Activated T-cell treated with anti-CD3 and anti-CD28 coated beads, Interleukin-2, amount 50 U/mL, for 72 hours (primary cell): Measurements from ENCODE around the gene LAD1. TPM values are rescaled to one million over a fixed set of nuclear protein-coding genes. Genes with fewer than 3 reads are reported as not detected.
A peak's percentile ranks its signal among the peaks of the same experiment; 100 is the strongest.

Experiments used
- ATAC-seq, 2 donors: fragments of 150-1000 bp; cut with Tn5 transposase; replicated peaks in 1 of 2; 2 replicates each; pipeline ENCODE4 v1.10.0; 2021; ENCODE audit warnings: moderate library complexity in 2 of 2, mild to moderate bottlenecking in 1 of 2
- DNase-seq, 2 donors: peaks; one replicate each; pipeline ENCODE4 v3.0.0; 2021 to 2022; ENCODE audit warnings: mixed read lengths in 1 of 2
- H3K27ac Mint-ChIP-seq: one replicate; pipeline ENCODE4 v1.8.0; 2022; ENCODE audit warnings: mild to moderate bottlenecking, moderate library complexity, mixed read lengths
- H3K27me3 Mint-ChIP-seq: one replicate; pipeline ENCODE4 v1.8.0; 2022; ENCODE audit warnings: low read depth, mixed read lengths
- H3K36me3 Mint-ChIP-seq, 2 donors: one replicate each; pipeline ENCODE4 v1.8.0; 2022; ENCODE audit warnings: mixed read lengths in 2 of 2, mild to moderate bottlenecking in 1 of 2; ENCODE audit not compliant: insufficient read depth in 2 of 2
- H3K4me1 Mint-ChIP-seq: one replicate; pipeline ENCODE4 v1.8.0; 2022; ENCODE audit warnings: low read depth, mixed read lengths
- H3K4me3 Mint-ChIP-seq, 2 donors: one replicate each; pipeline ENCODE4 v1.8.0; 2022; ENCODE audit warnings: mild to moderate bottlenecking in 2 of 2, mixed read lengths in 2 of 2, moderate library complexity in 2 of 2
- H3K9me3 Mint-ChIP-seq, 2 donors: one replicate each; pipeline ENCODE4 v1.8.0; 2022; ENCODE audit warnings: mixed read lengths in 2 of 2
- total RNA-seq, 2 donors: library from RNA; stranded (reverse); gene quantifications; one replicate each; pipeline ENCODE4 v1.2.3, GENCODE V29; 2022

LAD1 gene
- total RNA-seq, 2 donors from 2014 or later: not detected

DNA sequence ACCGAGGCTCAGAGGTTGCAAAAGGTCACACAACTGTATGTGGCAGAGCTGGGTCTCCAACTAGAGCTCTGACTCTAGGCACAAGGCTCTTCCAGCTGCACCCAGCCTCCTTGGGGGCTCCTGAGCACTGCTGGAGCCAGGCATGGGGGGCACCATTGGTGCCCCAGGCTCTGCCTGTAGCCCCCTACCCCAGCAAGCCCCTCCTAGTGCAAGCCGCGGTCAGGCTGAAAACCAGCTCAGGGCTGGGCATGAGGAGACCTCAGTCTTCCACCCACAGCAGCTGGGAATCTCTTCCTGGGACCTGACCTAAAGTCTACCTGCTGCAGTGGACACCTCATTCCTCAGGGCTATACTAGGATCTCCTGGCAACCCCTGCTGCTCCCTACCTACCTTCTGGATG lies 36.2 kb downstream of the LAD1 start:
- Mint-ChIP-seq H3K36me3 (no peaks in the 10 kb centered on the region), H3K4me1 (no peaks in the 10 kb centered on the region), H3K27ac (no peak overlapping the region), H3K4me3 (no peak overlapping the region), H3K27me3 (no peaks in the 10 kb centered on the region), H3K9me3 (no peaks in the 10 kb centered on the region)
- DNase-seq (no peak), ATAC-seq (no peak)

DNA sequence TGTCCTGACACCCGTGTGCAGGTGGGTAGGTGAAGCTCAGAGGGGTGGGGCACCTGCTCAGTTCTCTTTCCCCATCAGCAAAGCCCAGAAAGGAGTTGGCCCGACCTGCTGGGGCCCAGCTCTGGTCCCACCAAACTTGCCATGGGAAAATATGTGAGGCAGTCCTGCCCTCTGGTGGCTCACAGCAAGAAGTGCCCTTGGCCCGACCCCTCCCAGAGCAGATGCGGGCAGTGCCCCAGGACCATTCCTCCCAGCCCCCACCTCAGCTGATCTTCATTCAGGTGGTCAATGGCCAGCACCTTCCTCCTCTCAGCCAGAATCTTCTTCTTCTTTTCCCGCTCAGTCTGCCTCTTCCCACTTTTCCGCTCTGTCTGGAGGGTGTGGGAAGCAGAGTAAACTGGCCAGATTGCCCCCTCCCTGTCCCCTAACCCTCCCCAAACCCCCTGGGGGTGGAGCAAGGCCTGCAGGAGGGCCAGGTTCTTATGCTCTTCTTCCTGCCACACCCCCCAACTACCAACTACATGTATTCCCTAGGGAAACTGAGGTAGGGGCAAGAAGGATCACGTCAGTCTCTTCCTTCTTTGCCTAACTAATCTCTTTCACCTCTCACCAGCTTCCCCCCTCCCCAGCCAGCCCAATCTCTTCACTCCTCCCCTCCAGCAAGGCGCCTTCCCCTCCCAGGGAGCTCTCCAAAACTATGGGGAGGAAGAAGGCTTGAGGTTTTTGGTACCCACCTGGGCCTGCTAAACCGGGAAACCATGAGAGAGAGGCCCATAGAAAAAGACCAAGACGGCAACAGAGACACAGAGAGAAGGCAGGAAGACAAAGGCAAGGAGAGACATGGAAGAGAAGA lies 37.2 kb downstream of the LAD1 start:
- Mint-ChIP-seq H3K4me1 (no peaks in the 10 kb centered on the region), H3K36me3 (no peaks in the 10 kb centered on the region), H3K9me3 (no peaks in the 10 kb centered on the region), H3K4me3 (no peak overlapping the region), H3K27ac (no peak overlapping the region), H3K27me3 (no peaks in the 10 kb centered on the region)
- DNase-seq: peak; percentile 33 to 41
- ATAC-seq: peak; percentile 38 to 39

DNA sequence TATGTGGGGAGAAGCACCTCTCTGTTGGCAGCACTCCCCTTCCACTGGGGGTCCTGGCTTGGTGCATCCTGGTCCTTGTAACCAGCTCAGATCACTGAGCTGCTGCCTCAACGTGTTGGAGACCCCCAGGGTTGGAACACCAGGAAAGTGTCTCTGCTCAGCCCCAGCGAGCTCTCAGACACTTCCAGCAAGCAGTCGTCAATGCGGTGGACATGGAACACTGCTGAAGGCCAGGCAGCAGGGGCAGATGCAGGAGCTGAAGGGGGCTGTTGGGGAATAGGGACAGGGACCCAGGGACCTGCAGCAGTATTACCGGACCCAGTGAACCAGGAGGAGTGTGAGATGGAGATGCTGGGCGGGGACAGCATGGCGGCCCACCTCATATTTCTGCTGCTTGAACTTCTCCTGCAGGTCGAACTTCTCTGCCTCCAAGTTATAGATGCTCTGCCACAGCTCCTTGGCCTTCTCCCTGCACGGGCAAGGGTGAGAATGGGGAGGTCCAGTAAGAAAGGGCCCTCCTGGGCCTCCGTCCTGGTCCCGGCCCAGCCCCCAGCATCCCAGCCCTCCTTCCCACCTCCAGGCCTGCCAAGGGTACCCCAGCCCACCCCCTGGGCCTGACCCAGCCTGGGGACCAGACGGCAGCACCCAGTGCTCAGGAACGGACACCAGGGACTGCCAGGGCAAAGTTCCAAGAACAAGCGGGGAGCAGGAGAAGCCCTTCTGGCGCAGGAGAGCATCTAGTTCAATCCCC lies 38.0 kb downstream of the LAD1 start:
- H3K4me3 Mint-ChIP-seq: no peak overlapping the region

DNA sequence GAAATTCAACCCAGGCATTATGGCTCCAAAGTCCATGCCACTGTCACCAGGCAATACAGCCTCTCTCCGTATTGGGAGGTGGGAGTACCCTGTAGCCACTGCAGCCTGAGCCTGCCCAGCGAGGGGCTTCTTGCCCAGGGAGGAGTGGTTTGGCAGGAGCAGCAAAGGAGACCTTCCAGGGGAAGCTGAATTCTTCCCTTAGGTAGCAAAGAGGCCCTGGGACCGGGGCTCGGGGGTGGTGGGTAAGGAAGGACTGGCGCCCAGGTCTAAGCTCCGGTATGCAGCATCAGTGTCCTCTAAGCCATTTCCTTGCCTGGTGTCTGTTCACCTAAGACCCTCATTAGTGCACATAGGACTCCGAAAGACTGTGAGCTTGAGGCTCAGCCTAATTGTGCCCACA lies 38.6 kb downstream of the LAD1 start:
- Mint-ChIP-seq H3K9me3 (no peaks in the 10 kb centered on the region), H3K4me1 (no peaks in the 10 kb centered on the region), H3K27ac (no peak overlapping the region), H3K4me3 (no peak overlapping the region), H3K27me3 (no peaks in the 10 kb centered on the region), H3K36me3 (no peaks in the 10 kb centered on the region)
- DNase-seq (no peak), ATAC-seq (no peak)

More for the DNA sequence above, 38.0 kb downstream of the LAD1 start:
- H3K36me3 Mint-ChIP-seq: no peaks in the 10 kb centered on the region
- H3K9me3 Mint-ChIP-seq: no peaks in the 10 kb centered on the region
- no peaks in the 10 kb centered on the region for H3K4me1 Mint-ChIP-seq
- no peaks in the 10 kb centered on the region for H3K27me3 Mint-ChIP-seq
- no peak overlapping the region for H3K27ac Mint-ChIP-seq
- no peak for DNase-seq
- no peak for ATAC-seq

DNA sequence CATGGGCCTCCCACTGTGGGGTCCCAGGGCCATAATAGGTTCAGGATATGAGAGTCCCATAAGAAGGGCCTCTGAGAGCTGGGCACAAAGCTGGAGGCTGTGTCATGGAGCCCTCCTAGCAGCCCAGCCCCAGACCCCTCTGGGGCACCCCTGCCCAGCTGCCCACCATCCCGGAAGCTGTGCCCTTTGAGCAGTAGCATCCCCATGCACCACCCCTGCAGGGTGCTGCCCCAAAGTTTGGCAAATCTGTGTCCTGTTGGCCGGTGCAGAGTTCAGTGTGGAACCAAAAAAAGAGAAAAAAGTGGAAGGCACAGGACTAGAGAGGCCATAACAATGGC lies 39.3 kb downstream of the LAD1 start:
- Mint-ChIP-seq H3K27me3 (no peaks in the 10 kb centered on the region), H3K9me3 (no peaks in the 10 kb centered on the region), H3K4me1 (no peaks in the 10 kb centered on the region), H3K27ac (no peak overlapping the region), H3K4me3 (no peak overlapping the region), H3K36me3 (no peaks in the 10 kb centered on the region)
- no peak for DNase-seq
- no peak for ATAC-seq

DNA sequence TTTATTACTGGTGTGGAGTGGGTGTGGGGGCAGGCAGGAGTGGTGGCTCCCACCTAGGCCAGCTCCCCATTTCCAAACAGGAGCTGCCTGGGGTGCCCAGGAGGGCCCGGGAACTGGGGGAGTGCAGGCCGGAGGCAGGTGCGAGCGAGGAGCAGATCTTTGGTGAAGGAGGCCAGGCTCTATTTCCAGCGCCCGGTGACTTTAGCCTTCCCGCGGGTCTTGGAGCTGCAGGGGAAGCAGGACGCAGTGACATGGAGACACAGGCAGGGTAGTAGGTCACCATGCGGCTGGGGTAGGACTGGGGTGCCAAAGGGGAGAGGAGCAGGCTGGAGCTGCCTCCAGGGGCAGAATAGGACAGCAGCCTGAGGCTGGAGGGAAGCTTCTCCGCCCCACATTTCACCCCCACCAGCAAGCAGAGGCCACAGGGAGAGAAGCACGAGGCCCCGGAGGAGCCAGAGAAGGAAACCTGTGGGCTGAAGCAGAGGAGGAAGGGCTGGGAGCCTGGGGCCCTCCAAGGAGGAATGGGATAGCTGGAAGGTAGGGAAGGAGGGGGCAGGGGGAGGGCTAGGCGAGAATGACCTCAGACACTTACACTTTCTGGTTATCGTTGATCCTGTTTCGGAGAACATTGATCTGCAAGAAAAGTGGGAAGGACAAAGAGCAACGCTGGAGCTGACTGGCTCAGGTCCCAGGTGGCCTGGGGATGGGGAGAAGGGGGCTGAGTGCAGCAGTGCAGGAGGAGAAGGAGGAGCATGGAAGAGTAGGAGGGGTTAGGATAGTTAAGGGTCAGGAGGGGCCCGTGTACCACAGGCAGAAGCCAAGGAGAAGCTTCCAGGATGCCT lies 39.9 kb downstream of the LAD1 start:
- no peak for DNase-seq
- H3K9me3 Mint-ChIP-seq: no peaks in the 10 kb centered on the region
- H3K36me3 Mint-ChIP-seq: no peaks in the 10 kb centered on the region
- H3K27ac Mint-ChIP-seq: no peak overlapping the region
- no peaks in the 10 kb centered on the region for H3K27me3 Mint-ChIP-seq
- no peaks in the 10 kb centered on the region for H3K4me1 Mint-ChIP-seq
- ATAC-seq: no peak
- no peak overlapping the region for H3K4me3 Mint-ChIP-seq

DNA sequence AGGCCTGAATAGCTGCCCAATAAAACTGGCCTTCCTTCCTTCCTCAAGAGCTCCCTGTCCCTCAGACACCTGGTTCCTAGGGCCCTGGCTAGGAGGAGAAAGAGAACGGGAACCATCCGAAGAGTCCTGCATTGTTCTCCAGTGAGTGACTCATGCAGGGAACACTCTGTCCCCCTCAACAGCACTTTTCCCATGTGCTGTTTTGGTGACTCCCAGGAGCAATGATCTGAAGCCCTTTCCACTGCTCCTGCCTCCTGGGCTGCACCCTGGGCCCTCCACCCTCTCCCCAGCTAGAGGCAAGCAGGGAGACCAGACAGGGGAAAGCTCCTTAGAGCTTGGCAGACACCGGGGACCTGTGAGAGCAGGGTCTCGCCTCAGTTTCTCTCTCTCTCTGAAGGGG lies 40.5 kb downstream of the LAD1 start:
- Mint-ChIP-seq H3K27ac (no peak overlapping the region), H3K4me3 (no peak overlapping the region), H3K4me1 (no peaks in the 10 kb centered on the region), H3K36me3 (no peaks in the 10 kb centered on the region), H3K27me3 (no peaks in the 10 kb centered on the region), H3K9me3 (no peaks in the 10 kb centered on the region)
- DNase-seq (no peak), ATAC-seq (no peak)

DNA sequence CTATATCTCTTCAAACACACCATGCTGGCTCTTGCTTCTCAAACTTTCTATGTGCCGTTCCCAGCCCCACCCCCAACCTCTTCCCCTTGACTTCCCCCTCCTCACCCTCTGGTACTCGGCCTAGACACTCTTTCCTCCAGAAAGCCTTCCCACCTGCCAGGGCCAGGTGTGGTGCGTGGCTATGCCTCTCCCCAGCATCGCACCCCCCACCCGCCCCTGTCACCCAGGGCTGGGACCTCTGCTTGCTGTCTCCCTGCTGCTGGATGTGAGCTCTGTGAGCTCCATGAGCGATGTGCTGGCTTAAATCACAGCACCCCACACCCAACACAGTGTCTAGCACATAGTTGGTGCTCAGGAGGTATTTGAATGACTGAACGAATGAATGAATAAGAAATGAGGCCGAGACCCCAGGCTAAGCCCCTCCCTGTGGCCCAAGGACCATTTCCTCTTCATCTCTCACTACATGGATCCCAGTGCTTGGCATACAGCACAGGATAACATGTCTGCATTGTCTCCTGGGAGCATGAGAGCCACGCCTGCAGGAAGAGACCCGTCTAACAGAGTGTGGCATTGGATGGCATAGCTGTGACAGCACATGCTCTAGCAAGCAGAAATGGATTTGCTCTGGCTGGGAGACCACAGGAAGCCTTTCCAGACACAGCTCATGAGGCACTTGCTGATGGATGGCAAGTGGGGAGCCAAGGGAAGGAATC lies 41.3 kb downstream of the LAD1 start:
- ATAC-seq (no peak), DNase-seq (no peak)
- Mint-ChIP-seq H3K27ac (no peak overlapping the region), H3K4me1 (no peaks in the 10 kb centered on the region), H3K9me3 (no peaks in the 10 kb centered on the region), H3K27me3 (no peaks in the 10 kb centered on the region), H3K36me3 (no peaks in the 10 kb centered on the region), H3K4me3 (no peak overlapping the region)

DNA sequence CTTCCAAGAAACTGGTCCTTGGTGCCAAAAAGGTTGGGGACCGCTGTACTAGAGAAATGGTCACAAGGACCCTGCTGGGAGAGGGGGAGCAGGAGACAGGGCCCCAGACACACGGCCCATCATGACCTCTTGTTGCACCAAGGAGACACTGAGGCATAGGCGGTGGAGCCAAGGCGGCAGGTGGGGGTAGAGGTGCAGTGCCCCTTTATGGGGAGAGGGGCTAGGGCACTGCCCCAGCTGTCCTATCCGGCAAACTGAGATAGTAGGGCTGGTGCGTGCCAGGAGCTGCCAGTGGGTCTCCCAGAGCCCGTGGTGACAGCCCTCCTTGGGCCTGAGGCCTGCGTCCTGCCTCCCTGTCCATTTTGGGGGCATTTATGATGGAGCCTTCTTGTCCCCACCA lies 41.9 kb downstream of the LAD1 start:
- DNase-seq (no peak), ATAC-seq (no peak)
- no peaks in the 10 kb centered on the region for H3K27me3 Mint-ChIP-seq
- no peak overlapping the region for H3K27ac Mint-ChIP-seq
- H3K4me3 Mint-ChIP-seq: no peak overlapping the region
- H3K36me3 Mint-ChIP-seq: no peaks in the 10 kb centered on the region
- no peaks in the 10 kb centered on the region for H3K9me3 Mint-ChIP-seq
- H3K4me1 Mint-ChIP-seq: no peaks in the 10 kb centered on the region

DNA sequence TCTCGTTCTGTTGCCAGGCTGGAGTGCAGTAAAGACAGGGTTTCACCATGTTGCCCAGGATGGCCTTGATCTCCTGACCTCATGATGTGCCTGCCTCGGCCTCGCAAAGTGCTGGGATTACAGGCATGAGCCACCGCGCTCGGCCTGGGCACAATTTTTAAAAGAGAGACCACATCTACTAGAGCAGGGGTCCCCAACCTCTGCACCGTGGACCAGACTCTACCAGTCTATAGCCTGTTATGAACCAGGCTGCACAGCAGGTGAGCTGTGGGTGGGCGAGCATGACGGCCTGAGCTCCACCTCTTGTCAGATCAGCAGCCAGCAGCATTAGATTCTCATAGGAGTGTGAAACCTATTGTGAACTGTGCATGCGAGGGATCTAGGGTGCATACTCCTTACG lies 42.4 kb downstream of the LAD1 start:
- Mint-ChIP-seq H3K27ac (no peak overlapping the region), H3K9me3 (no peaks in the 10 kb centered on the region), H3K4me3 (no peak overlapping the region), H3K4me1 (no peaks in the 10 kb centered on the region), H3K27me3 (no peaks in the 10 kb centered on the region), H3K36me3 (no peaks in the 10 kb centered on the region)
- ATAC-seq: no peak
- DNase-seq: no peak

DNA sequence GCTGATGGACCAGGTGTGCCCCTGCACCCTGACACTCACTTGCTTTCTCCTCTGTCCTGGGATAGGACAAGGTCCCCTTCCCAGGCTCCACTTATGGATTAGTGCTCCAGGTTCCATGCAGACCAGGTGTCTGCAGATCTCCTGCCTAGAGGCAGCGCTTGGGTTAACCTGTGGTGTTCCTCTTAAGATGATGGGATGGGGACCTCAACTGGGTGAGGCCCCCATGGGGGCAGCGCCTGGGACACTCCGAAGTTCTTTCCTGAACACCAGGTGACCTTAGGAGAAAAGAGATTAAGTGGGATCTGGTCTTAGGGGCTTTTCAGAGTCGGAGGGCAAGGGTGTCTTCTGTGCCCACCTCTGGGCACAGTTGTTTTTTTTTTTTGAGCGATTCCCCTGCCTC lies 42.9 kb downstream of the LAD1 start:
- H3K9me3 Mint-ChIP-seq: no peaks in the 10 kb centered on the region
- no peak for ATAC-seq
- H3K27ac Mint-ChIP-seq: no peak overlapping the region
- H3K4me3 Mint-ChIP-seq: no peak overlapping the region
- no peak for DNase-seq
- no peaks in the 10 kb centered on the region for H3K36me3 Mint-ChIP-seq
- H3K27me3 Mint-ChIP-seq: peaks cover 2% of the 10 kb centered on the region
- no peaks in the 10 kb centered on the region for H3K4me1 Mint-ChIP-seq

DNA sequence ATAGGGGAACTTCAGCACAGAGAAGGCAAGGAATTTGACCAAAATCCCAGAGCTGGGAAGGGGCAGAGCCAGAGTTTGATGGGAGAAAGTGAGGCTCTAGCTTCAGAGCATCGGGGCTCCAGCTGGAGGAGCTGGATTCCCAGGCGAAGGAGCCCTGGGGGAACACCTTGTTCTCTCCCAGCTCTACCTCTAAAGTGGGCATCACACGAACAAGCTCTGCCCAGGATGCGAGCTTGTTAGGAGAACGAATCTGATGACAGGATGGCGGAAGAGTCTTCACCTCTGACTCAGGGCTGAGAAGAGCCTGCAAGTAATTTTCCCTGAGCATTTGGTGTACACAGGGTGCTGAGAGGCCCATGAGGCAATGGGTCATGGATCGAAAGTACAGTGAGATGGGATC lies 43.7 kb downstream of the LAD1 start:
- Mint-ChIP-seq H3K4me1 (no peaks in the 10 kb centered on the region), H3K4me3 (no peak overlapping the region), H3K36me3 (no peaks in the 10 kb centered on the region), H3K27ac (no peak overlapping the region), H3K9me3 (no peaks in the 10 kb centered on the region), H3K27me3 (peaks cover 7% of the 10 kb centered on the region)
- no peak for ATAC-seq
- no peak for DNase-seq

DNA sequence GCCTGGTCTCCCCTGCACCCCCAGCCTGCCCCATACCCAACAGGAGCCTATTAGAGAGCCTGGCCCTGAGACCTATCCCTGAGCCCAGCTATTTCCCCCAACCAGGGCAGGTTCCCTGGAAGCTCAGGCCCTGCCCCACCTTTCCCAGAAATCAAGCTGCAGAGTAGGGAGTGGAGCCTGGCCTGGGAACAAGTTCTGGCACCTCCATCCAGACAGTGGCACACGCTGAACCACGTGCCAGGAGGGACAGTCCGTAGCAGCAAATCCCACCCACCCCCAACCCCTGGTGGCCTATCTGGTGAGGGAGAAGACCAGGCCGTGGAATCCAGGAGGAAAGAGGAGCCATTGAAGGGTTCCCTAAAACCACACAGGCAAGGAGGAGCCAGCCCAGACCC lies 44.2 kb downstream of the LAD1 start:
- no peaks in the 10 kb centered on the region for H3K4me1 Mint-ChIP-seq
- no peak for DNase-seq
- peaks cover 7% of the 10 kb centered on the region for H3K27me3 Mint-ChIP-seq
- no peak overlapping the region for H3K27ac Mint-ChIP-seq
- no peaks in the 10 kb centered on the region for H3K36me3 Mint-ChIP-seq
- ATAC-seq: no peak
- no peaks in the 10 kb centered on the region for H3K9me3 Mint-ChIP-seq
- H3K4me3 Mint-ChIP-seq: no peak overlapping the region
